HEK293 (cell line): ENCODE measurements around the gene GP1BB.
A peak's percentile ranks its signal among the peaks of the same experiment; 100 is the strongest.

Experiments used
- CTCF ChIA-PET: fragments of 350-600 bp; formaldehyde crosslinking; extraction: SDS; loops from one replicate; lab custom pipeline; 2021; ENCODE audit warnings: antibody characterized with exemption; lab: Yijun Ruan, JAX
- POLR2A ChIA-PET: fragments of 300-600 bp; formaldehyde crosslinking; extraction: SDS; loops from one replicate; lab custom pipeline; 2020; ENCODE audit warnings: antibody characterized with exemption, inconsistent platforms; lab: Yijun Ruan, JAX
- H3K27ac ChIP-seq: fragments of 200-500 bp; sonication (Bioruptor generic); 2 replicates; pipeline ENCODE4 v1.5.1; 2014; ENCODE audit warnings: low read depth, low read length, control low read depth, inconsistent platforms; ENCODE audit errors: extremely low read depth
- H3K36me3 ChIP-seq, 2 experiments: fragments of 200-500 bp in 1 of 2; sonication (Bioruptor generic) in 1 of 2; 1 replicate in 1 of 2; 2 replicates in 1 of 2; pipeline ENCODE4 v1.5.1; 2014 to 2017; ENCODE audit warnings: inconsistent platforms in 2 of 2, low read length in 2 of 2; ENCODE audit not compliant: control insufficient read depth in 2 of 2, insufficient read depth in 1 of 2
- H3K4me1 ChIP-seq: fragments of 200-500 bp; sonication (Bioruptor generic); 2 replicates; pipeline ENCODE4 v1.5.1; 2014; ENCODE audit warnings: mild to moderate bottlenecking, low read length, inconsistent platforms; ENCODE audit not compliant: control insufficient read depth, insufficient read depth
- H3K4me3 ChIP-seq: 2 replicates; pipeline ENCODE4 v1.5.1; 2011; ENCODE audit warnings: low read depth, mild to moderate bottlenecking, control low read depth, low read length, moderate library complexity
- H3K9me3 ChIP-seq: fragments of 200-500 bp; sonication (Bioruptor generic); 2 replicates; pipeline ENCODE4 v1.5.1; 2014; ENCODE audit warnings: low read depth, low read length, inconsistent platforms; ENCODE audit not compliant: control insufficient read depth, insufficient read depth
- GLIS2 ChIP-seq: fragments of 450-650 bp; formaldehyde crosslinking; IDR thresholded peaks from 2 replicates; pipeline ENCODE4 v1.5.1; 2016; ENCODE audit warnings: missing biosample characterization, missing genetic modification characterization
- REST ChIP-seq: fragments of 450-650 bp; formaldehyde crosslinking; IDR thresholded peaks from 2 replicates; pipeline ENCODE4 v1.5.1; 2016; ENCODE audit warnings: missing biosample characterization, missing genetic modification characterization
- SETDB1 ChIP-seq: IDR thresholded peaks from one replicate; pipeline ENCODE4 v1.6.1; 2017; ENCODE audit warnings: mild to moderate bottlenecking, low read length, moderate library complexity, mixed read lengths; ENCODE audit not compliant: insufficient read length
- ZBTB17 ChIP-seq: fragments of 450-650 bp; formaldehyde crosslinking; IDR thresholded peaks from 2 replicates; pipeline ENCODE4 v1.5.1; 2016; ENCODE audit warnings: missing biosample characterization, missing genetic modification characterization
- ZBTB20 ChIP-seq: fragments of 450-650 bp; formaldehyde crosslinking; IDR thresholded peaks from 2 replicates; pipeline ENCODE4 v1.5.1; 2016; ENCODE audit warnings: missing biosample characterization, missing genetic modification characterization
- ZBTB26 ChIP-seq: fragments of 450-650 bp; formaldehyde crosslinking; optimal IDR thresholded peaks from 2 replicates; pipeline ENCODE3; 2016; ENCODE audit warnings: missing biosample characterization, mild to moderate bottlenecking, missing genetic modification characterization
- ZNF112 ChIP-seq: fragments of 450-650 bp; formaldehyde crosslinking; IDR thresholded peaks from 2 replicates; pipeline ENCODE4 v1.5.0; 2017; ENCODE audit warnings: missing biosample characterization, missing genetic modification characterization
- ZNF169 ChIP-seq: fragments of 450-650 bp; formaldehyde crosslinking; IDR thresholded peaks from 2 replicates; pipeline ENCODE4 v1.5.1; 2016; ENCODE audit warnings: missing biosample characterization, missing genetic modification characterization
- ZNF335 ChIP-seq: fragments of 450-650 bp; formaldehyde crosslinking; conservative IDR thresholded peaks from 2 replicates; pipeline ENCODE4 v1.5.1; 2016; ENCODE audit warnings: missing biosample characterization, missing genetic modification characterization
- ZNF341 ChIP-seq: fragments of 450-650 bp; formaldehyde crosslinking; IDR thresholded peaks from 2 replicates; pipeline ENCODE4; 2016; ENCODE audit warnings: low read depth, missing biosample characterization, missing genetic modification characterization
- ZNF449 ChIP-seq: fragments of 450-650 bp; formaldehyde crosslinking; IDR thresholded peaks from 2 replicates; pipeline ENCODE4 v1.5.1; 2017; ENCODE audit warnings: missing biosample characterization, mild to moderate bottlenecking, missing genetic modification characterization, moderate library complexity
- ZNF518A ChIP-seq: fragments of 450-650 bp; formaldehyde crosslinking; conservative IDR thresholded peaks from 2 replicates; pipeline ENCODE4 v1.5.1; 2016; ENCODE audit warnings: low read depth, missing biosample characterization, missing genetic modification characterization
- ZNF544 ChIP-seq: fragments of 450-650 bp; formaldehyde crosslinking; IDR thresholded peaks from 2 replicates; pipeline ENCODE4 v1.5.0; 2017; ENCODE audit warnings: missing biosample characterization, missing genetic modification characterization
- ZNF664 ChIP-seq: fragments of 450-650 bp; formaldehyde crosslinking; IDR thresholded peaks from 2 replicates; pipeline ENCODE4 v1.5.1; 2016; ENCODE audit warnings: missing biosample characterization, missing genetic modification characterization
- ZSCAN16 ChIP-seq: fragments of 450-650 bp; formaldehyde crosslinking; IDR thresholded peaks from 2 replicates; pipeline ENCODE4 v1.5.1; 2016; ENCODE audit warnings: missing biosample characterization, missing genetic modification characterization
- TF ChIP-seq, protein P1 (sequence below): fragments of 450-650 bp; formaldehyde crosslinking; IDR thresholded peaks from 2 replicates; pipeline ENCODE4 v1.5.1; 2016; ENCODE audit warnings: missing biosample characterization, missing genetic modification characterization
- TF ChIP-seq, protein P2 (sequence below): fragments of 450-650 bp; formaldehyde crosslinking; IDR thresholded peaks from 2 replicates; pipeline ENCODE4 v1.5.1; 2016; ENCODE audit warnings: missing biosample characterization, missing genetic modification characterization

The GP1BB gene

GRCh38 chr22:19760951-19761724 is 37.8 kb downstream of the GP1BB start (continued):
- no peak for TF ChIP-seq ZNF518A (tag by site-specific recombination)

DNA sequence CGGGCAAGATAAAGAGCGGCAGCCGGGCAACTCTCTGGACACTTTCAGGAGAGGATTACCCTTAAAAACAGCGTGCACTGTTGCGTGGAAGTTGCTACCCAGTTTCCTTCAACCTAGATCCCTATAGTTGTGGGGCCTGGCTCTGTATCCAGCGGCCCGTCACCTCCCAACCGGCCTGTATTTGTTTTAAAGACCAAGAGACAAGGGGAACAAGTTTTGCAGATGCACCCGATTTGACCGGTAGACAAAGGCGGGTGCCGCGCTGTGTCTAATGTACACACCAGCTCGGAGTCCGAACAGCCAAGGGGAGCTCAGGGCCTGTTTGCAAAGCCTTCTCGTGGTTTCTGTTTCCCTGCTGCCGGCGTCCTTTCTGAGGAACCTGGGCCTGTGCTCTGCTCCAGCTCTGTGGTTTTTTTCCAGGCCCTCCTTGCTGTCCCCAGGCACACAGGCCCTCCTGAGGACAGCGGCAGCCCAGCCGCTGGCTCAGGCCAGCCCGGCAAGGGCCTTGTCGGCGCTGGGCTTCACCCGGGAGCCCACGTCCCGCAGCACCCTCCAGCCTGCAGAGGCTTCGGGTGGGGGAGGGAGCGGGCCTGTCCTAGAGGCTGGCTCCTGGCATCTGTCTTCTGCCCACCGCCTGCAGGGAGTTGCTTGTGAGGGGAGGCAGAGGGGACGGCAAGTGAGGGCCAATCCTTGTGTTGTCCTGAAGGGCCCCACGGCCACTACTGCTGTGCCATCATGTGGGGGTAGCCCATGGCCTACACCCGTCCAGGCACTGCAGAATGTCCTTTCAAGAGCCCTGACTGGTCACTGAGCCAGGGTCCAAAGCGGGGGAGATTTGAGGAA is 38.6 kb downstream of the GP1BB start:
- H3K4me3 ChIP-seq = no peak overlapping the region
- peaks cover 0 to 45% of the 10 kb centered on the region in 2 experiments; a peak in 1 of 3 replicates for H3K36me3 ChIP-seq
- H3K27ac ChIP-seq = peak overlapping the region; percentile 83
- ChIA-PET POLR2A (interaction anchor here (0.8 kb wide), 1 partner anchor 87 kb away, joined by 4 read pairs; no protein-coding TSS in a partner anchor), CTCF (interaction anchor here (1.4 to 2.1 kb wide), 2 partner anchors 32 to 148 kb away, joined by 6 to 7 read pairs; no protein-coding TSS in a partner anchor)
- H3K9me3 ChIP-seq = no peaks in the 10 kb centered on the region
- H3K4me1 ChIP-seq = no peaks in the 10 kb centered on the region
- peak; percentile 31 for TF ChIP-seq ZBTB26 (tag by site-specific recombination)
- TF ChIP-seq ZNF169 = no peak
- TF ChIP-seq GLIS2 (tag by site-specific recombination) = peak; percentile 24; the same call in 1 of the 2 replicates
- TF ChIP-seq ZBTB20 (tag by site-specific recombination) = peak; percentile 40; the same call in 1 of the 2 replicates
- TF ChIP-seq REST (tag by site-specific recombination) = no peak
- TF ChIP-seq, protein P1, sequence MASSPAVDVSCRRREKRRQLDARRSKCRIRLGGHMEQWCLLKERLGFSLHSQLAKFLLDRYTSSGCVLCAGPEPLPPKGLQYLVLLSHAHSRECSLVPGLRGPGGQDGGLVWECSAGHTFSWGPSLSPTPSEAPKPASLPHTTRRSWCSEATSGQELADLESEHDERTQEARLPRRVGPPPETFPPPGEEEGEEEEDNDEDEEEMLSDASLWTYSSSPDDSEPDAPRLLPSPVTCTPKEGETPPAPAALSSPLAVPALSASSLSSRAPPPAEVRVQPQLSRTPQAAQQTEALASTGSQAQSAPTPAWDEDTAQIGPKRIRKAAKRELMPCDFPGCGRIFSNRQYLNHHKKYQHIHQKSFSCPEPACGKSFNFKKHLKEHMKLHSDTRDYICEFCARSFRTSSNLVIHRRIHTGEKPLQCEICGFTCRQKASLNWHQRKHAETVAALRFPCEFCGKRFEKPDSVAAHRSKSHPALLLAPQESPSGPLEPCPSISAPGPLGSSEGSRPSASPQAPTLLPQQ (tag by site-specific recombination) = no peak
- peak; percentile 62 for TF ChIP-seq ZNF341 (tag by site-specific recombination)
- TF ChIP-seq ZNF544 (tag by site-specific recombination) = no peak
- TF ChIP-seq SETDB1 = no peak
- TF ChIP-seq ZBTB17 (tag by site-specific recombination) = peak; percentile 66
- TF ChIP-seq ZNF112 = no peak
- TF ChIP-seq ZSCAN16 (tag by site-specific recombination) = peak; percentile 51; the same call in 1 of the 2 replicates
- TF ChIP-seq, protein P2, sequence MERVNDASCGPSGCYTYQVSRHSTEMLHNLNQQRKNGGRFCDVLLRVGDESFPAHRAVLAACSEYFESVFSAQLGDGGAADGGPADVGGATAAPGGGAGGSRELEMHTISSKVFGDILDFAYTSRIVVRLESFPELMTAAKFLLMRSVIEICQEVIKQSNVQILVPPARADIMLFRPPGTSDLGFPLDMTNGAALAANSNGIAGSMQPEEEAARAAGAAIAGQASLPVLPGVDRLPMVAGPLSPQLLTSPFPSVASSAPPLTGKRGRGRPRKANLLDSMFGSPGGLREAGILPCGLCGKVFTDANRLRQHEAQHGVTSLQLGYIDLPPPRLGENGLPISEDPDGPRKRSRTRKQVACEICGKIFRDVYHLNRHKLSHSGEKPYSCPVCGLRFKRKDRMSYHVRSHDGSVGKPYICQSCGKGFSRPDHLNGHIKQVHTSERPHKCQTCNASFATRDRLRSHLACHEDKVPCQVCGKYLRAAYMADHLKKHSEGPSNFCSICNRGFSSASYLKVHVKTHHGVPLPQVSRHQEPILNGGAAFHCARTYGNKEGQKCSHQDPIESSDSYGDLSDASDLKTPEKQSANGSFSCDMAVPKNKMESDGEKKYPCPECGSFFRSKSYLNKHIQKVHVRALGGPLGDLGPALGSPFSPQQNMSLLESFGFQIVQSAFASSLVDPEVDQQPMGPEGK (tag by site-specific recombination) = 0 out of 2 replicates have a peak, but pooled peaks have one; percentile 23
- peak; percentile 30 for TF ChIP-seq ZNF335 (tag by site-specific recombination)
- TF ChIP-seq ZNF449 (tag by site-specific recombination) = peak; percentile 93
- no peak for TF ChIP-seq ZNF664 (tag by site-specific recombination)
